ENCODE results near the gene ASPHD2.
"Not testable (repeated sequence)": the region's sequence is repeated elsewhere in the genome, so short reads cannot be mapped to it uniquely, and the experiment has no call there.

Gene ASPHD2

DNA sequence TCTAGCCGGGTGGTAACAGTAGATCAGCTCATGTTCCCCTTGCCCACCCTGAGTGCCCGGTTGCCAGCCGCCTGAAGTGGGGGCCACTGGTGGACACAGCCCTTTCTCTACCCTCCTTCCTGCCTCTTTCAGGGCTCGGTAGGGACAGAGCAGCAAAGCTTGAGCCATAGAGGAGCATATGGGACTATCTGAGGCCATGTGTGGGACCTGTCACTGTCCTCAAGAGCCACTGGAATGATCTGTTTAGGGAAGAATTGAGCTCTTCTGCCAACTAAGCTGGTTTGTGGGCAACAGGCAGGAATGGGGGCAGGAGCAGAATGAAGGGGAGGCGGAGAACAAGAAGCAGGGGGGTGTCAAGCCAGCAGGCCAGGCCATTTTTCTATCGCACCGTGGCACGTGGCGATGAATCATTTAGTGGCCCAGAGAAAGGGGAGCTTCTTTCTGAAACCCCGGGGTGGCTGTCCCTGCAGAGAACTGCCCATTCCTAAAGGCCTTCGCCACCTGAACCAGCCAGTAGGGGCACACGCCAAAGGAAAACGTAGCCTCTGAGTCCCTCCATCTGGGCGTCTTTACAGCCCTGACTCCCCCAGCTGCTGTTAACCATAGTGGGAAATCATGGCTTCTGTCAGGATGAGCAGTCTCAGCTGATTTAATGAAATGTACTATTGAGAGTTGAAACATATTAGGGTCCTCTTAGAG lies 8.8 kb downstream of the ASPHD2 start:
- no peaks in the 10 kb centered on the region for H3K9me3 ChIP-seq (ENCODE audit: control insufficient read depth in 1 of 2, low read length in 2 of 2)
- H3K36me3 ChIP-seq (ENCODE audit: control insufficient read depth in 1 of 2, insufficient read depth in 2 of 2, low read length in 2 of 2): no peaks in the 10 kb centered on the region
- H3K27me3 ChIP-seq (ENCODE audit: low read depth, low read length): no peaks in the 10 kb centered on the region
- H3K4me1 ChIP-seq (ENCODE audit: control insufficient read depth in 1 of 2, insufficient read depth in 2 of 2, low read length in 2 of 2): no peaks in the 10 kb centered on the region
- H3K27ac ChIP-seq (ENCODE audit: low read length): no peak overlapping the region
- no peak overlapping the region for H3K4me3 ChIP-seq (ENCODE audit: low read depth in 1 of 2, low read length in 2 of 2)

DNA sequence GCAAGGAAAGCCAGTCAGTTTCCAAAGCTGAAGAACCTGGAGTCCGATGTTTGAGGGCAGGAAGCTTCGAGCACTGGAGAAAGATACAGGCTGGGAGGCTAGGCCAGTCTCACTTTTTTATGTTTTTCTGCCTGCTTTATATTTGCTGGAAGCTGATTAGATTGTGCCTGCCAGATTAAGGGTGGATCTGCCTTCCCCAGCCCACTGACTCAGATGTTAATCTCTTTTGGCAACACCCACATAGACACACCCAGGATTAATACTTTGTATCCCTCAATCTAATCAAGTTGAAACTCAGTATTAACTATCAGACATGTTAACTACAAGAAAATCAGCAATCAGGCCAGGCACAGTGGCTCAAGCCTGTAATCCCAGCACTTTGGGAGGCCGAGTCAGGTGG lies 9.7 kb downstream of the ASPHD2 start:
- not testable (repeated sequence) for H3K4me1 ChIP-seq (ENCODE audit: control insufficient read depth in 1 of 2, insufficient read depth in 2 of 2, low read length in 2 of 2)

DNA sequence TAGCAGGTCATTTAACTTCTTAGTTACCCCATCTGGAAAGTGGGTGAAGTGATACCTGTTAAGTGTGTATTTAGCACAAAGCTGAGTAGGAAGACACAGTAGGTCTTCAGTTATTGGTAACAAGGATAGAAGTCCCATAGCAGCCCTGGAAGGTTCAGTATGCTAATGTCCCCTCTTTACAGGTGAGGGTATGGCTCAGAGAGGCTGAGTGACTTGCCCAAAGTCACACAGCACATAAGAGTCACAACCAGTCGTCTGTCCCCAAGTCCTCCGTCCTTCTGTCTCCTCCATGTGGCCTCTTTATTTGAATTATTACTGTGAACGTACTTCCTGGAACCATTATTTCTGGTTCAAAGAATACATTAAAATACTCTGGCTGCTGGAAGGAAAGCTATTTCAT lies 10.5 kb downstream of the ASPHD2 start:
- H3K36me3 ChIP-seq (ENCODE audit: control insufficient read depth in 1 of 2, insufficient read depth in 2 of 2, low read length in 2 of 2): no peaks in the 10 kb centered on the region
- no peak overlapping the region for H3K27ac ChIP-seq (ENCODE audit: low read length)
- no peaks in the 10 kb centered on the region for H3K4me1 ChIP-seq (ENCODE audit: control insufficient read depth in 1 of 2, insufficient read depth in 2 of 2, low read length in 2 of 2)
- H3K9me3 ChIP-seq (ENCODE audit: control insufficient read depth in 1 of 2, low read length in 2 of 2): no peaks in the 10 kb centered on the region
- H3K4me3 ChIP-seq (ENCODE audit: low read depth in 1 of 2, low read length in 2 of 2): no peak overlapping the region
- no peaks in the 10 kb centered on the region for H3K27me3 ChIP-seq (ENCODE audit: low read depth, low read length)

More for the DNA sequence above, 9.7 kb downstream of the ASPHD2 start:
- not testable (repeated sequence) for H3K27ac ChIP-seq (ENCODE audit: low read length); H3K9me3 ChIP-seq (ENCODE audit: control insufficient read depth in 1 of 2, low read length in 2 of 2); H3K4me3 ChIP-seq (ENCODE audit: low read depth in 1 of 2, low read length in 2 of 2); H3K27me3 ChIP-seq (ENCODE audit: low read depth, low read length); H3K36me3 ChIP-seq (ENCODE audit: control insufficient read depth in 1 of 2, insufficient read depth in 2 of 2, low read length in 2 of 2)

DNA sequence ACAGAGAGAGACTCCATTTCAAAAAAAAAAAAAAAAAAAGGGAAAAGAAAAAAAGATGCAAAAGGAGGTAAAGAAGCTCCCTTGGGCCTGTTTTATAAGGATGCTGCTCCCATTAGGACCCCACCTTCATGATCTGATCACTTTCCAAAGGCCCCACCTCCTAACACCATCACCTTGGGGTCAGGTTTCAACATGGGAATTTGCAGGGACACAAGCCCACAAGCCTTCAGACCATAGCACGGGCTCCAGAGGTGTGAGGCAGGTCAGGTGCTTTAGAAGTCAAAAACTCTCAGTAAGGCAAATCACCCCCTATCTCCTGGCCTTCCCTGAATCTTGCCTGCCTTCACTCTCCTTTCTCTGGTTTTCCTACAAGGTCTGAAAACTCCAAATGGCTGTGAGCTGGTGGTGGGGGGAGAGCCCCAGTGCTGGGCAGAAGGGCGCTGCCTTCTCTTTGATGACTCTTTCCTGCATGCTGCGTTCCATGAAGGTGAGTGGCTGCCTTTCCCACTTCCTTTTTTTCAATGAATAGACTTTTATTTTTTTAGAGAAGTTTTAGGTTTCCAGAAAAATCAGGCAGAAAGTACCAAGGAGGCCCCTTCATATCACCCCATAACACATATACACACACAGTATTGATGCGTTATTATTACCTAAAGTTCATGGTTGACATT lies 13.2 kb downstream of the ASPHD2 start:
- Histone ChIP-seq H3K36me3 (ENCODE audit: control insufficient read depth in 1 of 2, insufficient read depth in 2 of 2, low read length in 2 of 2) (no peaks in the 10 kb centered on the region), H3K27me3 (ENCODE audit: low read depth, low read length) (no peaks in the 10 kb centered on the region), H3K27ac (ENCODE audit: low read length) (no peak overlapping the region), H3K9me3 (ENCODE audit: control insufficient read depth in 1 of 2, low read length in 2 of 2) (no peaks in the 10 kb centered on the region), H3K4me1 (ENCODE audit: control insufficient read depth in 1 of 2, insufficient read depth in 2 of 2, low read length in 2 of 2) (no peaks in the 10 kb centered on the region), H3K4me3 (ENCODE audit: low read depth in 1 of 2, low read length in 2 of 2) (no peak overlapping the region)

DNA sequence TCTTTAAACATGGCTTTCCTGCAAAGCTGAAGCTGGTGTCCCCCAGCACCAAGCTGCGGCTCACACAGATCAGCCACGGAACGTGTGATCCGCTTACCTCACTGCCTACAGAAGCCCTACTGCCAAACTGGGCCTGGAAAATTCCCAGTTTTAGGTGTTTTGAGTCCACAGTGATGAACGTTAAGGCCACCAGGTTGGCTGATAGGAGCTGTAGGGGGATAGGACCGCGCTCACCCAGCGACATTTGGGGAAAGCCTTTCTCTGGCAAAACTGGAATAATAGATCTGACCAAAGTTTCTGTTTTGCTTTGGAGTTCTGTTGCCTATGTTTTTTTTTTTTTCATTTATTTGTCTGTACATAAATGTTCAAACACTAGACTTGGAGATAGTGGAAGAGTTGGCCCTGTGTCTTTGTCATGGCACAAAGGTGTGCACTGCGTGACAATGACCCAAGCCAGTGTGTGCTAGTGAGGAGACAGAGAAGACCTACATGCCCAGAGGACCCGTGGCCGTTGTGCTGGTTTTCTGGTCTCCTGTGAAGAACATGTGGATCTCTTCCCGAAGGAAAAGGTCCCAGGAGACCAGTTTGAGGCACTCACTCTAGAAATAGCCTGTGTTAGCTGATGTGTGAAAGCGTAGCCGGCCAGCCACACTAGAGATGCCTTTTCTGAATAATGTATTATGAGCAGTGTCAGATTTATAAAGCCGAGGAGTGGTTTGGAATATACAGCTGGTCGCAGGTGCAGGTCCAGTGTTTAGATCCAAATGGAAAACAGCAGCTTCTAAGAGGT lies 15.0 kb downstream of the ASPHD2 start:
- Histone ChIP-seq H3K27ac (ENCODE audit: low read length) (no peak overlapping the region), H3K4me1 (ENCODE audit: control insufficient read depth in 1 of 2, insufficient read depth in 2 of 2, low read length in 2 of 2) (peaks cover 0 to 5% of the 10 kb centered on the region in 2 donors), H3K27me3 (ENCODE audit: low read depth, low read length) (no peaks in the 10 kb centered on the region), H3K36me3 (ENCODE audit: control insufficient read depth in 1 of 2, insufficient read depth in 2 of 2, low read length in 2 of 2) (no peaks in the 10 kb centered on the region), H3K4me3 (ENCODE audit: low read depth in 1 of 2, low read length in 2 of 2) (no peak overlapping the region), H3K9me3 (ENCODE audit: control insufficient read depth in 1 of 2, low read length in 2 of 2) (no peaks in the 10 kb centered on the region)

DNA sequence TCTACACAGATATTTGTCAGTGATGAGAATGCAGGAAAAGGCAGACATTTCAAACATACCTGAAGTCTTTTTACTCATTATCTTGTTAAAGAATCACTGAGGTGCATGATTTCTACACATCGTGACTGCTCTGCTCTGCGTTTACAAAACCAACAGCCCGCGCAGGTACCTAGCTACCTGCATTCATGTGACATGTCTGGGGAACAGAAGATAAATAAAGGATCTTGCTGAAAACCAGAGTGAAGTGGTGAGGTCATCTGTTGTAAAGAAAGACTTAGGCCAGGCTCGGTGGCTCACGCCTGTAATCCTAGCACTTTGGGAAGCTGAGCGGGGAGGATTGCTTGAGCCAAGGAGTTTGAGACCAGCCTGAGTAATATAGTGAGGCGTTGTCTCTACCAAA lies 15.7 kb downstream of the ASPHD2 start:
- Histone ChIP-seq H3K27me3 (ENCODE audit: low read depth, low read length) (no peaks in the 10 kb centered on the region), H3K4me1 (ENCODE audit: control insufficient read depth in 1 of 2, insufficient read depth in 2 of 2, low read length in 2 of 2) (peaks cover 0 to 5% of the 10 kb centered on the region in 2 donors), H3K4me3 (ENCODE audit: low read depth in 1 of 2, low read length in 2 of 2) (no peak overlapping the region), H3K36me3 (ENCODE audit: control insufficient read depth in 1 of 2, insufficient read depth in 2 of 2, low read length in 2 of 2) (peaks cover 0 to under 1% of the 10 kb centered on the region in 2 donors), H3K27ac (ENCODE audit: low read length) (no peak overlapping the region), H3K9me3 (ENCODE audit: control insufficient read depth in 1 of 2, low read length in 2 of 2) (no peaks in the 10 kb centered on the region)

DNA sequence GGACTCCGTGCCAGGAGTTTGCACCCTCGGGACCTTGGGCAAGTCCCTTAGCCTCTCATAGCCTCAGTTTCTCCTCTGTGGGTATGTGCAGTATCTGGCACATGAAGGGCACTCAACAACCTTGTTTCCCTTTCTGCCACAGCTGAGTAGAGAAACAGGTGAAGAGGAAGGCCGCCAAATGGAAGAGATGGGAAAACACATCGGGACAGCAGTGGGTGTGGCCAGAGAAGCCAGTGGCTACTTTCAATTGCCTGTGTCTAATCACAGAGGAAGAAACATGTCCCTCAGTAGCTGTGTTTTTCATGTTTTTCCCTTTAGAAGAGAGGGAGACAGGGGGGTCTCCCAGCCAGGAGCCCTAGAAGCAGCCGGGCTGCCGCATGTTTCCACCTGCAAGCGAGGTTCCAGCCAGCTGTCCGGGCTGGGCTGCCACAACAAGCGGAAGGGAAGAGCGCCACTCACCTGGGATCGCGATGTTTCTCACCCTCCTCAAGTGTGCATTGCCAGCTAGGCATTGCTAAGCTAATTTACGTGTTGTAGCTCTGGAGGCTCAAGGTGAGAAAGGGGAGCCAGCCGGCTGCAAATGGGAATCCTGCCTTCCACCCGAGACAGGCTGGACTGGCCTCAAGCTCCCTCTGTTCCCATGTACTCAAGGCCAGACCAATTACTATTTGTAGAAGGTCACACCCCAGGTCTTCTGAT lies 16.7 kb downstream of the ASPHD2 start:
- peaks cover 0 to 5% of the 10 kb centered on the region in 2 donors for H3K4me1 ChIP-seq (ENCODE audit: control insufficient read depth in 1 of 2, insufficient read depth in 2 of 2, low read length in 2 of 2)
- H3K27me3 ChIP-seq (ENCODE audit: low read depth, low read length): no peaks in the 10 kb centered on the region
- H3K27ac ChIP-seq (ENCODE audit: low read length): no peak overlapping the region
- H3K4me3 ChIP-seq (ENCODE audit: low read depth in 1 of 2, low read length in 2 of 2): no peak overlapping the region
- no peaks in the 10 kb centered on the region for H3K9me3 ChIP-seq (ENCODE audit: control insufficient read depth in 1 of 2, low read length in 2 of 2)
- H3K36me3 ChIP-seq (ENCODE audit: control insufficient read depth in 1 of 2, insufficient read depth in 2 of 2, low read length in 2 of 2): peaks cover 2 to 10% of the 10 kb centered on the region in 2 donors

DNA sequence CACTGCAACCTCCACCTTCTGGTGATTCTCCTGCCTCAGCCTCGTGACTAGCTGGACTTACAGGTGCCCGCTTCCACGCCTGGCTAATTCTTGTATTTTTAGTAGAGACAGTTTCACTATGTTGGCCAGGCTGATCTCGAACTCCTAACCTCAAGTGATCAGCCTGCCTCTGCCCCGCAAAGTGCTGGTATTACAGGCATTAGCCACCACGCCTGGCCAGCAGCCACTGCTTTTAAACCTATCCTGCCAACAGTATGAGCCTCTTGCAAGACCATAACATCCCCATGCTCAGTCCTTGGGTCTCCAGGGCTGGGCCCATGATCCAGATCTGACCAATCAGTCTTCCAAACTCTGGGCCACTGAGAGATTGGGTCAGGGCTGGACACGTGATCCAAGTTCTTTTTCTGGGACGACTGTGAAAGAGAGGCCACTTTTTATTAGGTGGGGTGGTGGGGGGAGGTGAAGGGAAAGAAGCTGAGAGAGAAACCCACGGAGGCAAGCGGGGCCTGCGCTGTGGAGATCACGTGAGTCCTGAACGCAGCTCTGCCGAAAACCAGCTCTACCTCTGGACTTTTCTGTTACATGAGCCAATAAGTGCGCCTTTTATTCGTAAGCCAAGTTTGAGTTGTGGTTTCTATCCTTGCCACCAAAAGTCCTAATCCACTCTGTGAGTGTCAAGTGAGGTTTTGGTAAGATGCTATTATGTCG lies 17.9 kb downstream of the ASPHD2 start:
- Histone ChIP-seq H3K27ac (ENCODE audit: low read length) (no peak overlapping the region), H3K36me3 (ENCODE audit: control insufficient read depth in 1 of 2, insufficient read depth in 2 of 2, low read length in 2 of 2) (peaks cover 14 to 22% of the 10 kb centered on the region in 2 donors), H3K9me3 (ENCODE audit: control insufficient read depth in 1 of 2, low read length in 2 of 2) (no peaks in the 10 kb centered on the region), H3K27me3 (ENCODE audit: low read depth, low read length) (no peaks in the 10 kb centered on the region), H3K4me3 (ENCODE audit: low read depth in 1 of 2, low read length in 2 of 2) (no peak overlapping the region), H3K4me1 (ENCODE audit: control insufficient read depth in 1 of 2, insufficient read depth in 2 of 2, low read length in 2 of 2) (peaks cover 0 to 5% of the 10 kb centered on the region in 2 donors)

DNA sequence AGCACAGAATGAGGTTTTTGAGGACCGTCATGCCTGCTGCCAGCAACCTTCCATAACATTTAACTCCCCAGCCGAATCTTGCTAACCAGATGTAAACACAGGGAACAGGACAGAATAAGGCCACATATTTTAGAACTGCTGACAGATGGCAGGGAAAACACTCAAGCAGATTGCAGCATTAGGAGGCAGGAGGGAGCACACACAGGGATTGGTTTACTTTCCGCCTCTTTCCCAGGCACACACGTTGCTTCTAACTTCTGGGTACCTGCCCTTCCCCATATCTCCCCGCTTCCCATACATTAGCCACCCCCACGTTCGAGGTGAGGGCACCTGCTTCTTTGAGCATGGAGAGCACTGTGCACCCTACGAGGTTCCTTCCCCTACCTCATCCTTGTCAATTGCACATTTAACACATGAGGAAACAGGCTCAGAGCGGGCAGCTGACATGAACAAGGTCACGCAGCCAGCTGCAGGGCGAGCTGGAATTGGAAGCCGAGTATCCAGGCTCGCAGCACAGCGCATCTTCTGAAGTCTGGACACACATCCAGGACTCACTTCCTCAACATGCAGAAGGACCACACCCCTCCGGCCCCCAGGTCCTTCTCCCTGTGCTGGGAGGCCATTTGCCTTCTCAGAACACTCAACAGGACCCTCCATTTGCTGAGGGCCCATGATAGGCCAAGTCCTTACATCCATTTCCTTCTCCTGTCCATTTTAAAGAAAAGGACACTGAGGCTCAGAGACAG lies 18.7 kb downstream of the ASPHD2 start:
- Histone ChIP-seq H3K36me3 (ENCODE audit: control insufficient read depth in 1 of 2, insufficient read depth in 2 of 2, low read length in 2 of 2) (peaks cover 22 to 30% of the 10 kb centered on the region in 2 donors), H3K4me3 (ENCODE audit: low read depth in 1 of 2, low read length in 2 of 2) (no peak overlapping the region), H3K27me3 (ENCODE audit: low read depth, low read length) (no peaks in the 10 kb centered on the region), H3K27ac (ENCODE audit: low read length) (no peak overlapping the region), H3K9me3 (ENCODE audit: control insufficient read depth in 1 of 2, low read length in 2 of 2) (no peaks in the 10 kb centered on the region), H3K4me1 (ENCODE audit: control insufficient read depth in 1 of 2, insufficient read depth in 2 of 2, low read length in 2 of 2) (peaks cover 0 to 5% of the 10 kb centered on the region in 2 donors)

DNA sequence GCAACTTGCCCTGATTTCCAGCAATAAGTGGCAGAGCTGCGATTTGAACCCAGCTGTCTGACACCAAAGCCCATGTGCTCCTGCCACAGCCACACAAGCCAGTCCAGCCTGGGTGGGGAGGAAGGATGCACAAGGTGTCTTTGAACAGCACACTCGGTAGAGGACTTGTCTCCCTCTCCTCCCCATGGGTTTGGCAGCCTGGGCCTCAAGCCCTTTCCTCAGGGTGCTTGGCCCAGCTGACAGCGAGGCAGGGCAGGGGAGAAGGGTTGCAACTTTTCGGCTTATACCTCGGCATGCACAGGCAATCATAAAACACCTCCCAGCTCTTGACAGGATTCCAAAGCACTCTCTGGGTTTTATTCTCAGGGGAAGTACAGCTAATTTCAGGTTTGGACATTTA lies 19.3 kb downstream of the ASPHD2 start:
- H3K27me3 ChIP-seq (ENCODE audit: low read depth, low read length): no peaks in the 10 kb centered on the region
- no peak overlapping the region for H3K27ac ChIP-seq (ENCODE audit: low read length)
- H3K36me3 ChIP-seq (ENCODE audit: control insufficient read depth in 1 of 2, insufficient read depth in 2 of 2, low read length in 2 of 2): peaks cover 25 to 36% of the 10 kb centered on the region in 2 donors
- peaks cover 0 to 5% of the 10 kb centered on the region in 2 donors for H3K4me1 ChIP-seq (ENCODE audit: control insufficient read depth in 1 of 2, insufficient read depth in 2 of 2, low read length in 2 of 2)
- no peak overlapping the region for H3K4me3 ChIP-seq (ENCODE audit: low read depth in 1 of 2, low read length in 2 of 2)
- no peaks in the 10 kb centered on the region for H3K9me3 ChIP-seq (ENCODE audit: control insufficient read depth in 1 of 2, low read length in 2 of 2)
